Spleen (tissue), 11 donors: ENCODE data around the gene DDI2. TPM values are rescaled to one million over a fixed set of nuclear protein-coding genes. Genes with fewer than 3 reads are reported as not detected.
A peak's percentile ranks its signal among the peaks of the same experiment; 100 is the strongest.

Source experiments
- DNase-seq: peaks from one replicate; pipeline ENCODE4 v3.0.0-alpha.2; 2020
- H3K27ac ChIP-seq, 8 donors: fragments of 200-600 bp; sonication (generic) in 7 of 8; 1 replicate in 4 of 8; 2 replicates in 4 of 8; pipeline versions ENCODE4 v1.5.0 to v1.8.0; 2016 to 2021; ENCODE audit warnings: inconsistent platforms in 4 of 8, mild to moderate bottlenecking in 4 of 8, moderate library complexity in 1 of 8
- H3K27me3 ChIP-seq, 7 donors: fragments of 200-600 bp; sonication (generic) in 6 of 7; replicated peaks in 1 of 7; 1 replicate in 4 of 7; 2 replicates in 3 of 7; pipeline versions ENCODE4 v1.5.0 to v1.8.0; 2016 to 2021; ENCODE audit warnings: inconsistent platforms in 3 of 7, mild to moderate bottlenecking in 1 of 7
- H3K36me3 ChIP-seq, 6 donors: fragments of 200-600 bp; sonication (generic) in 5 of 6; 1 replicate in 4 of 6; 2 replicates in 2 of 6; pipeline versions ENCODE4 v1.5.0 to v1.8.0; 2016 to 2021; ENCODE audit warnings: inconsistent platforms in 2 of 6
- H3K4me1 ChIP-seq, 6 donors: fragments of 200-600 bp; sonication (generic) in 5 of 6; 1 replicate in 3 of 6; 2 replicates in 3 of 6; pipeline versions ENCODE4 v1.5.0 to v1.8.0; 2016 to 2021; ENCODE audit warnings: inconsistent platforms in 3 of 6
- H3K4me3 ChIP-seq, 8 donors: fragments of 200-600 bp; sonication (generic) in 7 of 8; 1 replicate in 4 of 8; 2 replicates in 4 of 8; pipeline versions ENCODE4 v1.5.0 to v1.8.0; 2016 to 2021; ENCODE audit warnings: inconsistent platforms in 4 of 8, mild to moderate bottlenecking in 4 of 8, moderate library complexity in 2 of 8
- H3K9me3 ChIP-seq, 8 donors: fragments of 200-600 bp; sonication (generic) in 7 of 8; 1 replicate in 4 of 8; 2 replicates in 4 of 8; pipeline versions ENCODE4 v1.5.0 to v1.8.0; 2016 to 2021; ENCODE audit warnings: inconsistent platforms in 4 of 8
- POLR2A ChIP-seq, 3 donors: fragments of 450-650 bp; IDR thresholded peaks; one replicate each; pipeline ENCODE4 v1.5.1; 2017; ENCODE audit warnings: antibody characterized with exemption in 3 of 3, mild to moderate bottlenecking in 1 of 3
- POLR2AphosphoS5 ChIP-seq, 3 donors: sonication (generic); formaldehyde crosslinking; IDR thresholded peaks; one replicate each; pipeline ENCODE4 v1.5.1; 2017; ENCODE audit warnings: antibody characterized with exemption in 3 of 3
- WGBS, 5 donors: extraction: QIAGEN DNeasy Blood & Tissue Kit in 3 of 5; methylation state at CpG; one replicate each; pipeline versions ENCODE4 v1.1.5 to v1.1.7; 2013 to 2018; 5-methylcytosine and 5-hydroxymethylcytosine counted together
- intact Hi-C: fragments of 100-400 bp; cut with DNase I; formaldehyde crosslinking; loops from one replicate; pipeline ENCODE4 v1.15.0; 2023; ENCODE audit warnings: low total_unique reads
- polyA plus RNA-seq, 3 donors: library from polyadenylated mRNA; stranded (reverse); fragments of 200-250 nt; gene quantifications; one replicate each; pipeline ENCODE4 v1.2.1, GENCODE V29; 2013
- total RNA-seq, 7 donors: library from RNA; depleted of rRNA in 3 of 7; stranded (reverse); fragments of >200 nt in 3 of 7; fragmentation: NEBNext Ultra II Directional in 4 of 7; extraction: Animal tissue kit (Norgen Biotek cat#: 25700) in 4 of 7; gene quantifications; one replicate each; pipeline versions ENCODE4 v1.1.0 to v1.2.1, GENCODE V29; 2016 to 2021
- TF ChIP-seq, protein P1 (sequence below), 11 experiments: fragments of 200-600 bp in 7 of 11; fragments of 450-650 bp in 4 of 11; sonication (generic) in 4 of 11; IDR thresholded peaks in 8 of 11; conservative IDR thresholded peaks in 3 of 11; 1 replicate in 7 of 11; 2 replicates in 4 of 11; pipeline versions ENCODE4 v1.4.0 to v1.8.0; 2016 to 2021; ENCODE audit warnings: antibody characterized with exemption in 11 of 11, inconsistent platforms in 4 of 11, mild to moderate bottlenecking in 1 of 11
- donor health status: healthy with polysubstance abuse.
- donor health status: DM: no; HTN: no; CAD: no; lungs with moderate emphysema.
- donor health status: DM: no; HTN: no; CAD: no.
- donor health status: Bipolar disorder and iron deficiency.
- donor health status: healthy.
- donor health status: DM: no; HTN: no; CAD: no.
- donor health status: DM: yes; HTN: yes; CAD: no.

Gene DDI2
- total and polyA plus RNA-seq, 10 donors = 4.8 to 75.4 (median 45.2) TPM

GRCh38 chr1:15681349-15682292, 64.4 kb downstream of the DDI2 start:
- Histone ChIP-seq H3K27ac (peak overlapping the region in 4 of 8 donors; percentile 43 to 98 (median 95)), H3K4me1 (peaks cover 8 to 64% (median 38%) of the 10 kb centered on the region in 6 donors), H3K27me3 (no peaks in the 10 kb centered on the region), H3K4me3 (no peak overlapping the region), H3K36me3 (no peaks in the 10 kb centered on the region), H3K9me3 (no peaks in the 10 kb centered on the region)
- TF ChIP-seq, protein P1, sequence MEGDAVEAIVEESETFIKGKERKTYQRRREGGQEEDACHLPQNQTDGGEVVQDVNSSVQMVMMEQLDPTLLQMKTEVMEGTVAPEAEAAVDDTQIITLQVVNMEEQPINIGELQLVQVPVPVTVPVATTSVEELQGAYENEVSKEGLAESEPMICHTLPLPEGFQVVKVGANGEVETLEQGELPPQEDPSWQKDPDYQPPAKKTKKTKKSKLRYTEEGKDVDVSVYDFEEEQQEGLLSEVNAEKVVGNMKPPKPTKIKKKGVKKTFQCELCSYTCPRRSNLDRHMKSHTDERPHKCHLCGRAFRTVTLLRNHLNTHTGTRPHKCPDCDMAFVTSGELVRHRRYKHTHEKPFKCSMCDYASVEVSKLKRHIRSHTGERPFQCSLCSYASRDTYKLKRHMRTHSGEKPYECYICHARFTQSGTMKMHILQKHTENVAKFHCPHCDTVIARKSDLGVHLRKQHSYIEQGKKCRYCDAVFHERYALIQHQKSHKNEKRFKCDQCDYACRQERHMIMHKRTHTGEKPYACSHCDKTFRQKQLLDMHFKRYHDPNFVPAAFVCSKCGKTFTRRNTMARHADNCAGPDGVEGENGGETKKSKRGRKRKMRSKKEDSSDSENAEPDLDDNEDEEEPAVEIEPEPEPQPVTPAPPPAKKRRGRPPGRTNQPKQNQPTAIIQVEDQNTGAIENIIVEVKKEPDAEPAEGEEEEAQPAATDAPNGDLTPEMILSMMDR (IDR thresholded peaks at IDR 0.05 in 8 of 11, conservative IDR thresholded peaks at IDR 0.05 in 3 of 11) = no peak
- TF ChIP-seq POLR2AphosphoS5 (IDR thresholded peaks at IDR 0.05) = no peak
- TF ChIP-seq POLR2A (IDR thresholded peaks at IDR 0.05) = no peak
- intact Hi-C loops = no loop called here
- no peak for DNase-seq
- 76 to 85% (median 80%) methylated on average over 12 of the region's 12 CpGs for WGBS, 5 donors

GRCh38 chr1:15682936-15683341, 65.7 kb downstream of the DDI2 start:
- Histone ChIP-seq H3K9me3 (no peaks in the 10 kb centered on the region), H3K27me3 (no peaks in the 10 kb centered on the region), H3K27ac (peak overlapping the region in 4 of 8 donors; percentile 94 to 98 (median 96)), H3K36me3 (no peaks in the 10 kb centered on the region), H3K4me3 (no peak overlapping the region), H3K4me1 (peaks cover 11 to 78% (median 47%) of the 10 kb centered on the region in 6 donors)
- DNase-seq = no peak
- 89 to 94% (median 92%) methylated on average over 4 of the region's 4 CpGs for WGBS, 5 donors
- TF ChIP-seq POLR2AphosphoS5 (IDR thresholded peaks at IDR 0.05) = no peak
- TF ChIP-seq, protein P1 (IDR thresholded peaks at IDR 0.05 in 8 of 11, conservative IDR thresholded peaks at IDR 0.05 in 3 of 11) = no peak
- no peak for TF ChIP-seq POLR2A (IDR thresholded peaks at IDR 0.05)
- intact Hi-C loops = no loop called here

GRCh38 chr1:15683345-15684039, 66.2 kb downstream of the DDI2 start:
- no peaks in the 10 kb centered on the region for H3K9me3 ChIP-seq
- 39 to 58% (median 42%) methylated on average over 10 to 18 of the region's 18 CpGs for WGBS, 5 donors
- peak overlapping the region; percentile 23 to 91 (median 46) for H3K4me3 ChIP-seq
- intact Hi-C loops = no loop called here
- H3K36me3 ChIP-seq = no peaks in the 10 kb centered on the region
- H3K4me1 ChIP-seq = peaks cover 11 to 81% (median 48%) of the 10 kb centered on the region in 6 donors
- peak overlapping the region; percentile 84 to 98 (median 94) for H3K27ac ChIP-seq
- no peaks in the 10 kb centered on the region for H3K27me3 ChIP-seq
- peak; percentile 78 for DNase-seq
- TF ChIP-seq, protein P1 (IDR thresholded peaks at IDR 0.05 in 8 of 11, conservative IDR thresholded peaks at IDR 0.05 in 3 of 11) = no peak
- TF ChIP-seq POLR2AphosphoS5 (IDR thresholded peaks at IDR 0.05) (no peak), POLR2A (IDR thresholded peaks at IDR 0.05) (no peak)
